ENCODE results near the gene C16orf78. TPM values are rescaled to one million over a fixed set of nuclear protein-coding genes. Genes with fewer than 3 reads are reported as not detected.
"Not testable (repeated sequence)": the region's sequence is repeated elsewhere in the genome, so short reads cannot be mapped to it uniquely, and the experiment has no call there.

C16orf78 gene
- total RNA-seq, 1 donor from 2014 or later = not detected

- no peak overlapping the region for H3K27ac Mint-ChIP-seq (ENCODE audit: unreplicated experiment)
- H3K27me3 Mint-ChIP-seq (ENCODE audit: low read depth) = peaks cover 63% of the 10 kb centered on the region
- no peak for DNase-seq (ENCODE audit: low spot score)
Observed at GRCh38 chr16:49354101-49354500, 19.5 kb upstream of the C16orf78 start.

GRCh38 chr16:49354991-49355390 is 18.6 kb upstream of the C16orf78 start:
- no peak overlapping the region for H3K4me3 Mint-ChIP-seq (ENCODE audit: unreplicated experiment)
- H3K27ac Mint-ChIP-seq (ENCODE audit: unreplicated experiment) = no peak overlapping the region
- no peak for TF ChIP-seq CTCF (IDR thresholded peaks at IDR 0.05)
- H3K9me3 Mint-ChIP-seq (ENCODE audit: low read depth) = no peaks in the 10 kb centered on the region
- H3K27me3 Mint-ChIP-seq (ENCODE audit: low read depth) = peaks cover 63% of the 10 kb centered on the region
- no peaks in the 10 kb centered on the region for H3K4me1 Mint-ChIP-seq (ENCODE audit: low read depth)
- DNase-seq (ENCODE audit: low spot score) = no peak
- H3K36me3 Mint-ChIP-seq (ENCODE audit: low read depth) = no peaks in the 10 kb centered on the region

More at GRCh38 chr16:49354101-49354500, 19.5 kb upstream of the C16orf78 start:
- Mint-ChIP-seq H3K36me3 (ENCODE audit: low read depth) (no peaks in the 10 kb centered on the region), H3K4me1 (ENCODE audit: low read depth) (no peaks in the 10 kb centered on the region), H3K9me3 (ENCODE audit: low read depth) (no peaks in the 10 kb centered on the region), H3K4me3 (ENCODE audit: unreplicated experiment) (no peak overlapping the region)
- no peak for TF ChIP-seq CTCF (IDR thresholded peaks at IDR 0.05)

- H3K36me3 Mint-ChIP-seq (ENCODE audit: low read depth) = no peaks in the 10 kb centered on the region
- H3K4me3 Mint-ChIP-seq (ENCODE audit: unreplicated experiment) = no peak overlapping the region
- DNase-seq (ENCODE audit: low spot score) = no peak
- H3K4me1 Mint-ChIP-seq (ENCODE audit: low read depth) = no peaks in the 10 kb centered on the region
- no peaks in the 10 kb centered on the region for H3K9me3 Mint-ChIP-seq (ENCODE audit: low read depth)
- peaks cover 53% of the 10 kb centered on the region for H3K27me3 Mint-ChIP-seq (ENCODE audit: low read depth)
- TF ChIP-seq CTCF (IDR thresholded peaks at IDR 0.05) = no peak
- H3K27ac Mint-ChIP-seq (ENCODE audit: unreplicated experiment) = no peak overlapping the region
Observed at GRCh38 chr16:49355933-49356665, 17.5 kb upstream of the C16orf78 start.

- H3K4me1 Mint-ChIP-seq (ENCODE audit: low read depth) = no peaks in the 10 kb centered on the region
- TF ChIP-seq CTCF (IDR thresholded peaks at IDR 0.05) = no peak
- H3K27ac Mint-ChIP-seq (ENCODE audit: unreplicated experiment) = no peak overlapping the region
- DNase-seq (ENCODE audit: low spot score) = no peak
- H3K9me3 Mint-ChIP-seq (ENCODE audit: low read depth) = no peaks in the 10 kb centered on the region
- peaks cover 47% of the 10 kb centered on the region for H3K27me3 Mint-ChIP-seq (ENCODE audit: low read depth)
- no peaks in the 10 kb centered on the region for H3K36me3 Mint-ChIP-seq (ENCODE audit: low read depth)
- H3K4me3 Mint-ChIP-seq (ENCODE audit: unreplicated experiment) = no peak overlapping the region
Observed at GRCh38 chr16:49356728-49357488, 16.7 kb upstream of the C16orf78 start.

- no peaks in the 10 kb centered on the region for H3K36me3 Mint-ChIP-seq (ENCODE audit: low read depth)
- TF ChIP-seq CTCF (IDR thresholded peaks at IDR 0.05) = no peak
- no peak for DNase-seq (ENCODE audit: low spot score)
- H3K27ac Mint-ChIP-seq (ENCODE audit: unreplicated experiment) = no peak overlapping the region
- peaks cover 34% of the 10 kb centered on the region for H3K27me3 Mint-ChIP-seq (ENCODE audit: low read depth)
- peaks cover 6% of the 10 kb centered on the region for H3K9me3 Mint-ChIP-seq (ENCODE audit: low read depth)
- H3K4me3 Mint-ChIP-seq (ENCODE audit: unreplicated experiment) = no peak overlapping the region
- H3K4me1 Mint-ChIP-seq (ENCODE audit: low read depth) = no peaks in the 10 kb centered on the region
Observed at GRCh38 chr16:49359591-49359990, 14.0 kb upstream of the C16orf78 start.

- H3K4me1 Mint-ChIP-seq (ENCODE audit: low read depth); H3K4me3 Mint-ChIP-seq (ENCODE audit: unreplicated experiment); H3K9me3 Mint-ChIP-seq (ENCODE audit: low read depth); H3K27ac Mint-ChIP-seq (ENCODE audit: unreplicated experiment); DNase-seq (ENCODE audit: low spot score); H3K36me3 Mint-ChIP-seq (ENCODE audit: low read depth): not testable (repeated sequence)
- H3K27me3 Mint-ChIP-seq (ENCODE audit: low read depth) = peaks cover 25% of the 10 kb centered on the region
Observed at GRCh38 chr16:49361731-49362130, 11.9 kb upstream of the C16orf78 start.

Data from chondrocyte (in vitro differentiated cells).